H1 (cell line): Measurements from ENCODE around the gene NPAS4. TPM values are rescaled to one million over a fixed set of nuclear protein-coding genes. Genes with fewer than 3 reads are reported as not detected.
"Not testable (repeated sequence)": the region's sequence is repeated elsewhere in the genome, so short reads cannot be mapped to it uniquely, and the experiment has no call there.

Experiments used
- CTCF ChIA-PET: fragments of 300-600 bp; sonication (Branson Sonifier 250); formaldehyde crosslinking; loops from one replicate; lab custom pipeline; 2021; ENCODE audit not compliant: partially characterized antibody; lab: Charles Lee
- POLR2A ChIA-PET: fragments of 300-600 bp; sonication (Branson Sonifier 250); formaldehyde crosslinking; loops from one replicate; lab custom pipeline; 2021; ENCODE audit warnings: inconsistent platforms; ENCODE audit not compliant: partially characterized antibody; lab: Charles Lee
- DNase-seq, 2 experiments: peaks; one replicate each; pipeline versions ENCODE4 v3.0.0 to v3.0.0-alpha.2; 2010 to 2022; ENCODE audit warnings: low spot score in 2 of 2, low read depth in 1 of 2, mixed read lengths in 1 of 2
- FAIRE-seq: peaks from 2 replicates; lab custom pipeline; 2011; peaks lifted over from hg19 to GRCh38; lab: Jason Lieb, UNC
- H2AFZ ChIP-seq: 2 replicates; pipeline ENCODE4 v1.8.1; 2012; ENCODE audit warnings: low read length, inconsistent platforms
- H2AK5ac ChIP-seq: 2 replicates; pipeline ENCODE4 v1.6.1; 2013; ENCODE audit warnings: low read depth, low read length
- H2BK120ac ChIP-seq: replicated peaks from 2 replicates; pipeline ENCODE3; 2013; ENCODE audit warnings: low read depth, low read length, inconsistent platforms
- H2BK12ac ChIP-seq: 2 replicates; pipeline ENCODE4 v1.6.1; 2013; ENCODE audit warnings: low read depth, low read length
- H2BK15ac ChIP-seq: 2 replicates; pipeline ENCODE4 v1.6.1; 2013; ENCODE audit warnings: low read length
- H2BK20ac ChIP-seq: 2 replicates; pipeline ENCODE4 v1.6.1; 2013; ENCODE audit warnings: low read length
- H2BK5ac ChIP-seq: 2 replicates; pipeline ENCODE4 v1.6.1; 2013; ENCODE audit warnings: low read depth, low read length
- H3K14ac ChIP-seq: 2 replicates; pipeline ENCODE4 v1.6.1; 2013; ENCODE audit warnings: inconsistent platforms; ENCODE audit not compliant: insufficient read length
- H3K18ac ChIP-seq: 2 replicates; pipeline ENCODE4 v1.6.1; 2013; ENCODE audit warnings: low read length; ENCODE audit errors: extremely low read depth
- H3K23ac ChIP-seq: 2 replicates; pipeline ENCODE4 v1.6.1; 2013; ENCODE audit warnings: inconsistent platforms; ENCODE audit not compliant: insufficient read length
- H3K23me2 ChIP-seq: 2 replicates; pipeline ENCODE4 v1.6.1; 2013; ENCODE audit warnings: low read depth, low read length
- H3K27ac ChIP-seq: 2 replicates; pipeline ENCODE4 v1.6.1; 2011; ENCODE audit warnings: low read depth, low read length, inconsistent platforms
- H3K27me3 ChIP-seq, 4 experiments: replicated peaks in 1 of 4; 1 replicate in 1 of 4; 2 replicates in 3 of 4; pipeline versions ENCODE4 v1.6.1 to v1.8.1; 2011 to 2013; ENCODE audit warnings: low read length in 3 of 4, mild to moderate bottlenecking in 3 of 4, inconsistent platforms in 2 of 4, mixed read lengths in 2 of 4, moderate library complexity in 1 of 4; ENCODE audit not compliant: control insufficient read depth in 3 of 4, insufficient read depth in 3 of 4; ENCODE audit errors: extremely low read depth in 1 of 4
- H3K36me3 ChIP-seq, 4 experiments: 2 replicates each; pipeline versions ENCODE4 v1.6.1 to v1.8.1; 2011 to 2013; ENCODE audit warnings: mild to moderate bottlenecking in 4 of 4, low read length in 3 of 4, moderate library complexity in 2 of 4, control low read depth in 1 of 4, inconsistent platforms in 1 of 4; ENCODE audit not compliant: insufficient read depth in 4 of 4, control insufficient read depth in 2 of 4
- H3K4ac ChIP-seq: replicated peaks from 2 replicates; pipeline ENCODE3; 2013; ENCODE audit warnings: low read length, low read depth, mixed read lengths, inconsistent platforms; ENCODE audit not compliant: insufficient read length
- H3K4me1 ChIP-seq, 4 experiments: replicated peaks in 1 of 4; 1 replicate in 1 of 4; 2 replicates in 3 of 4; pipeline versions ENCODE4 v1.6.1 to v1.8.1; 2011 to 2013; ENCODE audit warnings: low read length in 3 of 4, inconsistent platforms in 2 of 4, mixed read lengths in 1 of 4; ENCODE audit not compliant: insufficient read depth in 4 of 4, control insufficient read depth in 3 of 4
- H3K4me2 ChIP-seq, 2 experiments: 2 replicates each; pipeline versions ENCODE4 v1.6.1 to v1.8.1; 2011 to 2013; ENCODE audit warnings: low read depth in 2 of 2, low read length in 2 of 2, control low read depth in 1 of 2, inconsistent platforms in 1 of 2, mild to moderate bottlenecking in 1 of 2; ENCODE audit not compliant: insufficient read depth in 1 of 2
- H3K4me3 ChIP-seq, 4 experiments: fragments of 200-600, 300-600 bp in 1 of 4; sonication (generic), shearing (Covaris generic), sonication (Bioruptor Twin) in 1 of 4; 2 replicates each; pipeline versions ENCODE4 v1.5.1 to v1.8.1; 2011 to 2016; ENCODE audit warnings: low read length in 4 of 4, low read depth in 3 of 4, control low read depth in 2 of 4, inconsistent platforms in 2 of 4, mild to moderate bottlenecking in 2 of 4, mixed read lengths in 1 of 4, moderate library complexity in 1 of 4; ENCODE audit not compliant: insufficient read depth in 2 of 4; ENCODE audit errors: extremely low read depth in 1 of 4
- H3K56ac ChIP-seq: replicated peaks from 2 replicates; pipeline ENCODE3; 2013; ENCODE audit warnings: low read depth, mild to moderate bottlenecking, mixed read lengths, low read length, inconsistent platforms; ENCODE audit not compliant: insufficient read length
- H3K79me1 ChIP-seq: 2 replicates; pipeline ENCODE4 v1.6.1; 2013; ENCODE audit warnings: low read depth, low read length, control low read depth
- H3K79me2 ChIP-seq, 2 experiments: 2 replicates each; pipeline versions ENCODE4 v1.6.1 to v1.8.1; 2012 to 2013; ENCODE audit warnings: low read length in 2 of 2, mild to moderate bottlenecking in 2 of 2, inconsistent platforms in 1 of 2; ENCODE audit not compliant: insufficient read depth in 2 of 2, control insufficient read depth in 1 of 2
- H3K9ac ChIP-seq, 4 experiments: replicated peaks in 1 of 4; 1 replicate in 1 of 4; 2 replicates in 3 of 4; pipeline versions ENCODE4 v1.6.1 to v1.8.1; 2011 to 2013; ENCODE audit warnings: low read depth in 3 of 4, low read length in 3 of 4, control low read depth in 2 of 4, mild to moderate bottlenecking in 2 of 4, moderate library complexity in 2 of 4, inconsistent platforms in 1 of 4; ENCODE audit errors: extremely low read depth in 1 of 4
- H3K9me3 ChIP-seq, 2 experiments: 2 replicates each; pipeline versions ENCODE4 v1.6.1 to v1.8.1; 2012 to 2013; ENCODE audit warnings: mild to moderate bottlenecking in 2 of 2, moderate library complexity in 2 of 2, control low read depth in 1 of 2, inconsistent platforms in 1 of 2, low read depth in 1 of 2, low read length in 1 of 2, mixed read lengths in 1 of 2; ENCODE audit not compliant: insufficient read depth in 2 of 2
- H4K20me1 ChIP-seq, 2 experiments: replicated peaks in 1 of 2; 2 replicates each; pipeline versions ENCODE3 to v1.8.1; 2011 to 2013; ENCODE audit warnings: inconsistent platforms in 2 of 2, low read length in 2 of 2, mild to moderate bottlenecking in 1 of 2; ENCODE audit not compliant: insufficient read depth in 2 of 2, control insufficient read depth in 1 of 2
- H4K5ac ChIP-seq: 2 replicates; pipeline ENCODE4 v1.6.1; 2013; ENCODE audit warnings: low read length, low read depth, mixed read lengths, inconsistent platforms; ENCODE audit not compliant: insufficient read length
- H4K8ac ChIP-seq: 2 replicates; pipeline ENCODE4 v1.8.0; 2013; ENCODE audit warnings: mild to moderate bottlenecking, moderate library complexity, low read length, inconsistent platforms; ENCODE audit not compliant: insufficient read depth; ENCODE audit errors: extremely low read depth
- H4K91ac ChIP-seq: replicated peaks from 2 replicates; pipeline ENCODE3; 2013; ENCODE audit warnings: low read length, mixed read lengths, inconsistent platforms; ENCODE audit not compliant: insufficient read length
- WGBS, 2 experiments: shearing (Covaris generic) in 1 of 2; methylation state at CpG; one replicate each; pipeline versions ENCODE4 v1.1.6 to v1.1.7; 2013 to 2015; ENCODE audit warnings: low lambda C conversion rate in 2 of 2, mixed read lengths in 2 of 2, inconsistent platforms in 1 of 2, low coverage in 1 of 2, missing lambda C conversion rate in 1 of 2; ENCODE audit not compliant: insufficient replicate concordance in 2 of 2, insufficient coverage in 1 of 2, insufficient read length in 1 of 2; ENCODE audit errors: extremely low coverage in 1 of 2, missing lambda C conversion rate in 1 of 2; 5-methylcytosine and 5-hydroxymethylcytosine counted together
- polyA plus RNA-seq, 7 experiments: library from polyadenylated mRNA; depleted of rRNA in 3 of 7; stranded (reverse) in 5 of 7; unstranded in 2 of 7; fragments of >200 nt in 5 of 7; fragments of 200-250 nt in 2 of 7; gene quantifications; 1 replicate in 5 of 7; 2 replicates in 1 of 7; 4 replicates in 1 of 7; pipeline versions ENCODE4 v1.2.1 to v1.2.3, GENCODE V29; 2011 to 2013; ENCODE audit warnings: missing spikeins in 2 of 7, mixed read lengths in 2 of 7
- total RNA-seq: library from RNA; stranded (reverse); fragmentation: NEBNext Ultra II Directional; extraction: Animal tissue kit (Norgen Biotek cat#: 25700); gene quantifications from 2 replicates; pipeline ENCODE4 v1.2.1, GENCODE V29; 2021

The NPAS4 gene
- total and polyA plus RNA-seq, 2 of the 8 experiments (the other 6 are each of a cell fraction or from before 2014, with no cell fraction given), result 0.73 to 0.99 TPM

GRCh38 chr11:66440940-66441282, 20.1 kb downstream of the NPAS4 start:
- POLR2A ChIA-PET, result interaction anchor here (0.8 to 1.5 kb wide), 4 partner anchors 23 to 241 kb away, joined by 3 to 4 read pairs (median 4); partner anchors contain the start of gene DPP3

More at GRCh38 chr11:66440940-66441282, 20.1 kb downstream of the NPAS4 start:
- H2AK5ac ChIP-seq, H3K14ac ChIP-seq, H3K4me3 ChIP-seq, DNase-seq, H2BK5ac ChIP-seq, H3K4ac ChIP-seq, H2BK120ac ChIP-seq, H3K23ac ChIP-seq, H3K4me2 ChIP-seq, H2BK12ac ChIP-seq, H3K79me2 ChIP-seq, H4K5ac ChIP-seq, H3K27me3 ChIP-seq, H2BK20ac ChIP-seq, H3K4me1 ChIP-seq, H2AFZ ChIP-seq, H3K18ac ChIP-seq, H3K79me1 ChIP-seq, H3K23me2 ChIP-seq, FAIRE-seq, H3K27ac ChIP-seq, H4K20me1 ChIP-seq, H4K8ac ChIP-seq, H4K91ac ChIP-seq, H2BK15ac ChIP-seq, H3K56ac ChIP-seq, H3K9ac ChIP-seq: not testable (repeated sequence)
- CTCF ChIA-PET, result interaction anchor here (0.8 to 13.7 kb wide), 13 partner anchors 14 to 129 kb away, joined by 3 to 259 read pairs (median 5); partner anchors contain the start of gene NPAS4
- H3K36me3 ChIP-seq, result peaks cover 3 to 14% (median 11%) of the 10 kb centered on the region in 4 experiments; a peak in 6 of 8 replicates
- WGBS, 2 experiments, result 94% methylated on average over 15 of the region's 27 CpGs; no CpG with 5 or more reads in 1 of the 2 experiments
- peaks cover 15 to 16% of the 10 kb centered on the region in 2 experiments for H3K9me3 ChIP-seq
